ENCODE data around the gene EIF2AK2.
A peak's percentile ranks its signal among the peaks of the same experiment; 100 is the strongest.
"Not testable (repeated sequence)": the region's sequence is repeated elsewhere in the genome, so short reads cannot be mapped to it uniquely, and the experiment has no call there.

The EIF2AK2 gene

DNA sequence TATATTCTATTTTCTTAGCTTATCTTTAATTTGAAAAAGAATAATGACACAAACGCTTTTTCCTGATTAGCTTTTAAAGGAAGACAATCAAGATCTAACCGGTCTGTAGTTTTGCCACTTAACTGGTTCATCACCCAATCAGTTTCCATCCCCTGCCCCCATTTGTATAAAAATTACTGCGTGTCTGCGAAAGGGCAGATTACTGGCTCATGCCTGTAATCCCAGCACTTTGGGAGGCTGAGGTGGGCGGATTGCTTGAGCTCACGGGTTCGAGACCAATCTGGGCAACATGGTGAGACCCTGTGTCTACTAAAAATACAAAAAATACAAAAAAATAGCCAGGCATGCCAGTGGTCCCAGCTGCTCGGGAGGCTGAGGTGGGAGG is 41.9 kb upstream of the EIF2AK2 start:
- ATAC-seq (ENCODE audit: insufficient read depth, low read depth) (no peak), DNase-seq (no peak)
- no peak for TF ChIP-seq EZH2 (IDR thresholded peaks at IDR 0.05; ENCODE audit: borderline replicate concordance, low read depth, low read length, severe bottlenecking)
- TF ChIP-seq, protein P1, sequence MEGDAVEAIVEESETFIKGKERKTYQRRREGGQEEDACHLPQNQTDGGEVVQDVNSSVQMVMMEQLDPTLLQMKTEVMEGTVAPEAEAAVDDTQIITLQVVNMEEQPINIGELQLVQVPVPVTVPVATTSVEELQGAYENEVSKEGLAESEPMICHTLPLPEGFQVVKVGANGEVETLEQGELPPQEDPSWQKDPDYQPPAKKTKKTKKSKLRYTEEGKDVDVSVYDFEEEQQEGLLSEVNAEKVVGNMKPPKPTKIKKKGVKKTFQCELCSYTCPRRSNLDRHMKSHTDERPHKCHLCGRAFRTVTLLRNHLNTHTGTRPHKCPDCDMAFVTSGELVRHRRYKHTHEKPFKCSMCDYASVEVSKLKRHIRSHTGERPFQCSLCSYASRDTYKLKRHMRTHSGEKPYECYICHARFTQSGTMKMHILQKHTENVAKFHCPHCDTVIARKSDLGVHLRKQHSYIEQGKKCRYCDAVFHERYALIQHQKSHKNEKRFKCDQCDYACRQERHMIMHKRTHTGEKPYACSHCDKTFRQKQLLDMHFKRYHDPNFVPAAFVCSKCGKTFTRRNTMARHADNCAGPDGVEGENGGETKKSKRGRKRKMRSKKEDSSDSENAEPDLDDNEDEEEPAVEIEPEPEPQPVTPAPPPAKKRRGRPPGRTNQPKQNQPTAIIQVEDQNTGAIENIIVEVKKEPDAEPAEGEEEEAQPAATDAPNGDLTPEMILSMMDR (IDR thresholded peaks at IDR 0.05; ENCODE audit: borderline replicate concordance, extremely low read depth, low read length, poor library complexity, severe bottlenecking) = no peak
- H3K4me1 ChIP-seq (ENCODE audit: insufficient read depth, low read length) = peaks cover 31% of the 10 kb centered on the region
- H3K9me3 ChIP-seq (ENCODE audit: insufficient read depth, low read length, severe bottlenecking) = peaks cover 3% of the 10 kb centered on the region
- no peak overlapping the region for H2AFZ ChIP-seq (ENCODE audit: low read depth, low read length)
- H3K4me3 ChIP-seq (ENCODE audit: low read depth in 1 of 2, low read length in 2 of 2) = no peak overlapping the region
- 0 out of 2 replicates have a peak overlapping the region, but pooled peaks have one; percentile 96 for H3K4me2 ChIP-seq (ENCODE audit: insufficient read depth, low read length)
- no peak overlapping the region for H3K27ac ChIP-seq (ENCODE audit: low read length)
- peaks cover 5% of the 10 kb centered on the region; the same call in 1 of the 2 replicates for H4K20me1 ChIP-seq (ENCODE audit: insufficient read depth, low read length)
- peaks cover 42% of the 10 kb centered on the region for H3K36me3 ChIP-seq (ENCODE audit: insufficient read depth, low read length)
- peaks cover 63% of the 10 kb centered on the region for H3K79me2 ChIP-seq (ENCODE audit: insufficient read depth, low read length)
- H3K27me3 ChIP-seq (ENCODE audit: insufficient read depth, low read length, poor library complexity) = no peaks in the 10 kb centered on the region
- H3K9ac ChIP-seq (ENCODE audit: low read depth, low read length) = no peak overlapping the region; the same call in 1 of the 2 replicates

DNA sequence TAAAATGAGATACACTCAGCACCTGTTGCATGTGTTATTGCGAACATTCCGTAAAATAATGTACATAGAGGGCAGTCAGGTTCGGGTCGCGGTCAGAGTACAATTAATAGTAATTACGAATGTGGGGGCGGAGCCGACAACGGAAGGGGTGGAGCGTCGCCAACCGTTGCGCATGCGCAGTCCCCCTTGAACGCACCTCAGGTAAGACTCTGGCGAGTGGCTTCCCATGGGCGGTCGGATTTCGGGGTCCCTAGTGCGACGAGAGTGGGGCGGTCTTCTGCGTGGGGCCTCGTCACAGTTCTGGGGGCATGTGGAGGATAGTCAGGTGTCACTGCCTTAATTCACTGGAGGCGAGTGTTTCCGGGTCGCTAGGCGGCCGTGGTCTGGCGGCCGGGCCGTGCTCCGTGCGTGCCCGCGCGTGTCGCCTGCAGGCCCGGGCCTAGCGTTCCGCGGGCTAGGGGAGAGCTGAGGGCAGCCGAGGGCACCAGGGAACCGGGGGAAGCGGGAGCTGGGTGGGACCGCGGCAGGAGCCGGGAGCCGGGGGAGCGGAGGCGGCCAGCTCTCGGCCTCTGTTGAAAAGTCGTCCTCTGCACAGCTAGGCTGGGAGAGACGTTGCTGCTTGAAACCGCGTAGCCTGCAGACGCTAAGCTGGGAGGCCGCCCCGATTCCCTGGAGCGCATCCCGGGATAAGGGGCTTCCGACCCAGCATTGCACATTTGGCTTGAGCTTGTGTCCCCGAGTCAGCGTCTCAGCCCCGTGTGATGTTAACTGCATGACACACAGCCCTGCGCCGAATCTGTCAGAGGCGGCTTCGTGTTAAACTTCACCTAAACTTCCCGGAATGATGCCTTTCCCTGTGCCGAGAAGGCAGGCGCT is 39.8 kb upstream of the EIF2AK2 start, which contains the start of gene CEBPZOS:
TSS of gene CEBPZOS (plus strand) at position 177 of the 876 bp plus-strand sequence. CDS start 3,209 bp downstream, outside the sequence.
- H3K4me2 ChIP-seq (ENCODE audit: insufficient read depth, low read length) = peak within 1 kb of the TSS; percentile 96
- H3K27ac ChIP-seq (ENCODE audit: low read length) = peak within 1 kb of the TSS; percentile 86
- H3K27me3 ChIP-seq (ENCODE audit: insufficient read depth, low read length, poor library complexity) = no peaks in the 10 kb centered on the region
- H3K9me3 ChIP-seq (ENCODE audit: insufficient read depth, low read length, severe bottlenecking) = no peaks in the 10 kb centered on the region
- DNase-seq = peak; percentile 85
- H3K4me1 ChIP-seq (ENCODE audit: insufficient read depth, low read length) = peaks cover 26% of the 10 kb centered on the region
- peak; percentile 80 for ATAC-seq (ENCODE audit: insufficient read depth, low read depth)
- peak within 1 kb of the TSS; percentile 72 to 94 for H3K4me3 ChIP-seq (ENCODE audit: low read depth in 1 of 2, low read length in 2 of 2)
- peaks cover 51% of the 10 kb centered on the region for H3K79me2 ChIP-seq (ENCODE audit: insufficient read depth, low read length)
- H4K20me1 ChIP-seq (ENCODE audit: insufficient read depth, low read length) = peaks cover 2% of the 10 kb centered on the region; the same call in 1 of the 2 replicates
- peaks cover 22% of the 10 kb centered on the region for H3K36me3 ChIP-seq (ENCODE audit: insufficient read depth, low read length)
- no peak for TF ChIP-seq EZH2 (IDR thresholded peaks at IDR 0.05; ENCODE audit: borderline replicate concordance, low read depth, low read length, severe bottlenecking)
- TF ChIP-seq, protein P1 (IDR thresholded peaks at IDR 0.05; ENCODE audit: borderline replicate concordance, extremely low read depth, low read length, poor library complexity, severe bottlenecking) = no peak
- peak within 1 kb of the TSS; percentile 87 for H3K9ac ChIP-seq (ENCODE audit: low read depth, low read length)
- H2AFZ ChIP-seq (ENCODE audit: low read depth, low read length) = peak within 1 kb of the TSS; percentile 69

DNA sequence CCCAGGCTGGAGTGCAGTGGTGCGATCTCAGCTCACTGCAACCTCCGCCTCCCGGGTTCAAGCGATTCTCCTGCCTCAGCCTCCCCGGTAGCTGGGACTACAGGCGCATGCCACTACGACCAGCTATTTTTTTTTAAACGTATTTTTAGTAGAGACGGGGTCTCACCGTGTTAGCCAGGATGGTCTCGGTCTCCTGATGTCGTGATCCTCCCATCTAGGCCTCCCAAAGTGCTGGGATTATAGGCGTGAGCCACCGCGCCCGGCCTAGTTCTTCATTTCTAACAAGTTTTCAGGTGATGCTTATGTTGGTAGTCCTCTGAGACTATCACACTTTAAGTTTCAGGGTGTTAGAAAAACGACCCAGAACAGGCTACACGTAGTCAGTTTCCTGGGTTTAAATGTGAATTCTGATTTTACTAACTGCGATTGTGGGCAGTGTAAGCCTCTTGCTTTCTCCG is 39.1 kb upstream of the EIF2AK2 start:
- H4K20me1 ChIP-seq (ENCODE audit: insufficient read depth, low read length); H3K9me3 ChIP-seq (ENCODE audit: insufficient read depth, low read length, severe bottlenecking); DNase-seq; ATAC-seq (ENCODE audit: insufficient read depth, low read depth); H3K27me3 ChIP-seq (ENCODE audit: insufficient read depth, low read length, poor library complexity): not testable (repeated sequence)
- Histone ChIP-seq H3K4me1 (ENCODE audit: insufficient read depth, low read length) (peaks cover 26% of the 10 kb centered on the region), H3K79me2 (ENCODE audit: insufficient read depth, low read length) (peaks cover 48% of the 10 kb centered on the region), H2AFZ (ENCODE audit: low read depth, low read length) (peak overlapping the region; percentile 69), H3K36me3 (ENCODE audit: insufficient read depth, low read length) (peaks cover 16% of the 10 kb centered on the region), H3K4me3 (ENCODE audit: low read depth in 1 of 2, low read length in 2 of 2) (peak overlapping the region; percentile 72 to 94), H3K9ac (ENCODE audit: low read depth, low read length) (peak overlapping the region; percentile 87), H3K27ac (ENCODE audit: low read length) (peak overlapping the region; percentile 86), H3K4me2 (ENCODE audit: insufficient read depth, low read length) (peak overlapping the region; percentile 96)

DNA sequence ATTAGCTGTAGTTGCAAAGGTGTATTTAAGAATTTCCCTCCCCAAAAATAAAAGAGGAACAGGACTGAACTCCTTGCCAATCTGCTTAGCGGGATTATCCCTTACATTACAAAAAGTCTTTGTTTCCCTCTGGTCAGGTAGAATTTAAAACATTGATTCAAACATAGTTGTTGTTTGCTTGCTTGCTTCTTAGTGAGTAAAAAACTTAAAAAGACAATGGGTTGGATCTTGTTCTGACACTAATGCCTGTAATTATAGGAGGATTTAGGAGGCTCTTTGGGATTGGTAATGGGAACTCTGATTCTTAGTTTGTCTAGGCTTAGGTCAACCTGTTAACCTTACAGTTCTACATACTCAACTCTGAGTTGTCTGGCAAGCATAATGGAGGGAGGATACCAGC is 35.8 kb upstream of the EIF2AK2 start:
- H3K4me1 ChIP-seq (ENCODE audit: insufficient read depth, low read length) = peaks cover 14% of the 10 kb centered on the region
- DNase-seq = no peak
- no peak overlapping the region for H3K9ac ChIP-seq (ENCODE audit: low read depth, low read length)
- no peaks in the 10 kb centered on the region for H4K20me1 ChIP-seq (ENCODE audit: insufficient read depth, low read length)
- TF ChIP-seq, protein P1 (IDR thresholded peaks at IDR 0.05; ENCODE audit: borderline replicate concordance, extremely low read depth, low read length, poor library complexity, severe bottlenecking) = no peak
- no peak for TF ChIP-seq EZH2 (IDR thresholded peaks at IDR 0.05; ENCODE audit: borderline replicate concordance, low read depth, low read length, severe bottlenecking)
- peaks cover 15% of the 10 kb centered on the region for H3K79me2 ChIP-seq (ENCODE audit: insufficient read depth, low read length)
- H2AFZ ChIP-seq (ENCODE audit: low read depth, low read length) = no peak overlapping the region
- ATAC-seq (ENCODE audit: insufficient read depth, low read depth) = no peak
- no peaks in the 10 kb centered on the region for H3K9me3 ChIP-seq (ENCODE audit: insufficient read depth, low read length, severe bottlenecking)
- H3K4me2 ChIP-seq (ENCODE audit: insufficient read depth, low read length) = no peak overlapping the region
- no peak overlapping the region for H3K27ac ChIP-seq (ENCODE audit: low read length)
- no peak overlapping the region for H3K4me3 ChIP-seq (ENCODE audit: low read depth in 1 of 2, low read length in 2 of 2)
- no peaks in the 10 kb centered on the region; the same call in 1 of the 2 replicates for H3K36me3 ChIP-seq (ENCODE audit: insufficient read depth, low read length)
- H3K27me3 ChIP-seq (ENCODE audit: insufficient read depth, low read length, poor library complexity) = peaks cover 4% of the 10 kb centered on the region

Data from DND-41 (cell line).